ENCODE measurements around the gene TMEM108. TPM values are rescaled to one million over a fixed set of nuclear protein-coding genes. Genes with fewer than 3 reads are reported as not detected.
A peak's percentile ranks its signal among the peaks of the same experiment; 100 is the strongest.

Gene TMEM108
- total and polyA plus RNA-seq, 10 of the 15 experiments (the other 5 are each of a cell fraction or from before 2014, with no cell fraction given): 0.02 to 0.58 (median 0.12) TPM; not detected in 5

DNA sequence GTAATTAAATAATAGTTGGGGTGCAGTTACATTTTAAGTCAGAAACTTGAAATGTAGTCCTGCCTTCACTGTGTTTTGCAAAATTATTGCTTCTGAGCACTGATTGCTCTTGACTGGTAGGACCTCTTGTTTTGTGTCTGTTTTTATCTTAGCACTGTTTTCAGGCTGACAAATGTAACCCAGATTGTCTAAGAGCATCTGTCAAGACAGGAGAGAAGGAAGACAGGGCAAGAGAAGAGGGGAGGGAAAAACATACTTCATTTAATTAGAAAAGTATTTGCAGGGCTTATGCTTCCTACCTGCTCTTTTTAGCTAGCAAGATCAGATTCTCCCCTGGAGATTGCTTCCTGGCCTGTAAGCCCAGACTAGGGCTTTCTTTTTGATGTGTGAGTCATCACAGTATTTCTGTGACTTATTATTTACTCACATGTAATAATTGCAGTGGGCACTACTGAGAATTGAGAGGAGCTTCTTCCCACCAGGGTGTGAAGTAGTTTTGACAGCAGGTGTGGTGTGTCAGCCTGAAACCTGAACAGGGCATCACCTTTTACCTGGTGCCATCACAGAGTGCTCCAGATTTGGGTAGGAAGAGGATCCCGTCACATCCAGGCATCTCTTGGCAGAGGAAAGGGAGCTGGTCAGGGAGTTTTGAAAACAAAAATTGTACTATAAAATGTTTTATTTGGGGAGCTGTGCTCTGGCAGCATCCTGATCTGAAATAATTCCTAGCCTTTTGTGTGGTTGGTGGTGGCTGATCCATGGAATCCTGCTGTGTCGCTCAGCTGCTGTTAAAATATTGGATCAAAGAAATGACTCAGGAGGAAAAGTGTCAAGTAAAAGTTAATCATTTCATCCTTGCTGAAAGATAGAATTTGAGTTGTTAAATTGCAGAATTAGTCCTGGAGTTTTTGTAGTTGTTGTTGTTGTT lies 98.2 kb downstream of the TMEM108 start (continued):
- no peak for TF ChIP-seq REST (IDR thresholded peaks at IDR 0.05; ENCODE audit: low read depth, low read length)
- TF ChIP-seq, protein P1, sequence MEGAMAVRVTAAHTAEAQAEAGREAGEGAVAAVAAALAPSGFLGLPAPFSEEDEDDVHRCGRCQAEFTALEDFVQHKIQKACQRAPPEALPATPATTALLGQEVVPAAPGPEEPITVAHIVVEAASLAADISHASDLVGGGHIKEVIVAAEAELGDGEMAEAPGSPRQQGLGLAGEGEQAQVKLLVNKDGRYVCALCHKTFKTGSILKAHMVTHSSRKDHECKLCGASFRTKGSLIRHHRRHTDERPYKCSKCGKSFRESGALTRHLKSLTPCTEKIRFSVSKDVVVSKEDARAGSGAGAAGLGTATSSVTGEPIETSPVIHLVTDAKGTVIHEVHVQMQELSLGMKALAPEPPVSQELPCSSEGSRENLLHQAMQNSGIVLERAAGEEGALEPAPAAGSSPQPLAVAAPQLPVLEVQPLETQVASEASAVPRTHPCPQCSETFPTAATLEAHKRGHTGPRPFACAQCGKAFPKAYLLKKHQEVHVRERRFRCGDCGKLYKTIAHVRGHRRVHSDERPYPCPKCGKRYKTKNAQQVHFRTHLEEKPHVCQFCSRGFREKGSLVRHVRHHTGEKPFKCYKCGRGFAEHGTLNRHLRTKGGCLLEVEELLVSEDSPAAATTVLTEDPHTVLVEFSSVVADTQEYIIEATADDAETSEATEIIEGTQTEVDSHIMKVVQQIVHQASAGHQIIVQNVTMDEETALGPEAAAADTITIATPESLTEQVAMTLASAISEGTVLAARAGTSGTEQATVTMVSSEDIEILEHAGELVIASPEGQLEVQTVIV (IDR thresholded peaks at IDR 0.05; ENCODE audit: borderline replicate concordance, partially characterized antibody): no peak
- no peak for TF ChIP-seq CBX3 (IDR thresholded peaks at IDR 0.05; ENCODE audit: borderline replicate concordance, low read depth)
- peak; percentile 47; the same call in 1 of the 2 replicates for TF ChIP-seq NR2F1 (conservative IDR thresholded peaks at IDR 0.05)
- TF ChIP-seq, protein P2, sequence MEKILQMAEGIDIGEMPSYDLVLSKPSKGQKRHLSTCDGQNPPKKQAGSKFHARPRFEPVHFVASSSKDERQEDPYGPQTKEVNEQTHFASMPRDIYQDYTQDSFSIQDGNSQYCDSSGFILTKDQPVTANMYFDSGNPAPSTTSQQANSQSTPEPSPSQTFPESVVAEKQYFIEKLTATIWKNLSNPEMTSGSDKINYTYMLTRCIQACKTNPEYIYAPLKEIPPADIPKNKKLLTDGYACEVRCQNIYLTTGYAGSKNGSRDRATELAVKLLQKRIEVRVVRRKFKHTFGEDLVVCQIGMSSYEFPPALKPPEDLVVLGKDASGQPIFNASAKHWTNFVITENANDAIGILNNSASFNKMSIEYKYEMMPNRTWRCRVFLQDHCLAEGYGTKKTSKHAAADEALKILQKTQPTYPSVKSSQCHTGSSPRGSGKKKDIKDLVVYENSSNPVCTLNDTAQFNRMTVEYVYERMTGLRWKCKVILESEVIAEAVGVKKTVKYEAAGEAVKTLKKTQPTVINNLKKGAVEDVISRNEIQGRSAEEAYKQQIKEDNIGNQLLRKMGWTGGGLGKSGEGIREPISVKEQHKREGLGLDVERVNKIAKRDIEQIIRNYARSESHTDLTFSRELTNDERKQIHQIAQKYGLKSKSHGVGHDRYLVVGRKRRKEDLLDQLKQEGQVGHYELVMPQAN (conservative IDR thresholded peaks at IDR 0.05): no peak
- TF ChIP-seq POU2F2 (IDR thresholded peaks at IDR 0.05; ENCODE audit: borderline replicate concordance, low read depth, low read length): no peak
- TF ChIP-seq BMI1 (IDR thresholded peaks at IDR 0.05; ENCODE audit: borderline replicate concordance): no peak
- no peak for TF ChIP-seq STAT1 (conservative IDR thresholded peaks at IDR 0.05)
- TF ChIP-seq RCOR1 (conservative IDR thresholded peaks at IDR 0.05; ENCODE audit: low read depth, low read length): no peak
- no peak for TF ChIP-seq CBFB (IDR thresholded peaks at IDR 0.05; ENCODE audit: low read depth)
- TF ChIP-seq GABPA (IDR thresholded peaks at IDR 0.05; ENCODE audit: low read depth): no peak
- TF ChIP-seq, protein P3, sequence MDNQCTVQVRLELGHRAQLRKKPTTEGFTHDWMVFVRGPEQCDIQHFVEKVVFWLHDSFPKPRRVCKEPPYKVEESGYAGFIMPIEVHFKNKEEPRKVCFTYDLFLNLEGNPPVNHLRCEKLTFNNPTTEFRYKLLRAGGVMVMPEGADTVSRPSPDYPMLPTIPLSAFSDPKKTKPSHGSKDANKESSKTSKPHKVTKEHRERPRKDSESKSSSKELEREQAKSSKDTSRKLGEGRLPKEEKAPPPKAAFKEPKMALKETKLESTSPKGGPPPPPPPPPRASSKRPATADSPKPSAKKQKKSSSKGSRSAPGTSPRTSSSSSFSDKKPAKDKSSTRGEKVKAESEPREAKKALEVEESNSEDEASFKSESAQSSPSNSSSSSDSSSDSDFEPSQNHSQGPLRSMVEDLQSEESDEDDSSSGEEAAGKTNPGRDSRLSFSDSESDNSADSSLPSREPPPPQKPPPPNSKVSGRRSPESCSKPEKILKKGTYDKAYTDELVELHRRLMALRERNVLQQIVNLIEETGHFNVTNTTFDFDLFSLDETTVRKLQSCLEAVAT (IDR thresholded peaks at IDR 0.05): no peak
- no peak for TF ChIP-seq ZNF687 (IDR thresholded peaks at IDR 0.05)
- TF ChIP-seq TAF1 (IDR thresholded peaks at IDR 0.05; ENCODE audit: borderline replicate concordance, low read depth, low read length): no peak

All from GM12878 (cell line).